ENCODE results near the gene TPPP3.

Gene TPPP3

GRCh38 chr16:67400901-67401300 lies 7.6 kb upstream of the TPPP3 start:
- H3K36me3 Mint-ChIP-seq = no peaks in the 10 kb centered on the region
- H3K4me1 Mint-ChIP-seq (ENCODE audit: low read depth) = no peaks in the 10 kb centered on the region
- H3K27me3 Mint-ChIP-seq = peaks cover 7% of the 10 kb centered on the region
- no peak overlapping the region for H3K27ac Mint-ChIP-seq
- no peak overlapping the region for H3K4me3 Mint-ChIP-seq
- H3K9me3 Mint-ChIP-seq (ENCODE audit: low read depth) = no peaks in the 10 kb centered on the region

- H3K27me3 Mint-ChIP-seq = peaks cover 9% of the 10 kb centered on the region
- no peaks in the 10 kb centered on the region for H3K36me3 Mint-ChIP-seq
- no peaks in the 10 kb centered on the region for H3K9me3 Mint-ChIP-seq (ENCODE audit: low read depth)
- H3K4me3 Mint-ChIP-seq = no peak overlapping the region
- no peaks in the 10 kb centered on the region for H3K4me1 Mint-ChIP-seq (ENCODE audit: low read depth)
- no peak overlapping the region for H3K27ac Mint-ChIP-seq
Measured at GRCh38 chr16:67399749-67400704, 6.7 kb upstream of the TPPP3 start.

- H3K4me1 Mint-ChIP-seq (ENCODE audit: low read depth) = peaks cover under 1% of the 10 kb centered on the region
- H3K27me3 Mint-ChIP-seq = peaks cover 9% of the 10 kb centered on the region
- no peak overlapping the region for H3K4me3 Mint-ChIP-seq
- no peak overlapping the region for H3K27ac Mint-ChIP-seq
- H3K36me3 Mint-ChIP-seq = no peaks in the 10 kb centered on the region
- H3K9me3 Mint-ChIP-seq (ENCODE audit: low read depth) = no peaks in the 10 kb centered on the region
Measured at GRCh38 chr16:67399218-67399733, 6.0 kb upstream of the TPPP3 start.

GRCh38 chr16:67398546-67399217 lies 5.4 kb upstream of the TPPP3 start:
- Mint-ChIP-seq H3K9me3 (ENCODE audit: low read depth) (no peaks in the 10 kb centered on the region), H3K4me3 (no peak overlapping the region), H3K36me3 (no peaks in the 10 kb centered on the region), H3K4me1 (ENCODE audit: low read depth) (peaks cover 4% of the 10 kb centered on the region), H3K27me3 (peaks cover 13% of the 10 kb centered on the region), H3K27ac (no peak overlapping the region)

GRCh38 chr16:67397812-67398545 lies 4.7 kb upstream of the TPPP3 start:
- H3K36me3 Mint-ChIP-seq = no peaks in the 10 kb centered on the region
- no peak overlapping the region for H3K27ac Mint-ChIP-seq
- H3K9me3 Mint-ChIP-seq (ENCODE audit: low read depth) = no peaks in the 10 kb centered on the region
- peaks cover 4% of the 10 kb centered on the region for H3K4me1 Mint-ChIP-seq (ENCODE audit: low read depth)
- peaks cover 11% of the 10 kb centered on the region for H3K27me3 Mint-ChIP-seq
- no peak overlapping the region for H3K4me3 Mint-ChIP-seq

- no peaks in the 10 kb centered on the region for H3K9me3 Mint-ChIP-seq (ENCODE audit: low read depth)
- no peak overlapping the region for H3K4me3 Mint-ChIP-seq
- no peaks in the 10 kb centered on the region for H3K36me3 Mint-ChIP-seq
- peaks cover 15% of the 10 kb centered on the region for H3K27me3 Mint-ChIP-seq
- H3K4me1 Mint-ChIP-seq (ENCODE audit: low read depth) = peaks cover 6% of the 10 kb centered on the region
- H3K27ac Mint-ChIP-seq = no peak overlapping the region
Measured at GRCh38 chr16:67397036-67397801, 3.9 kb upstream of the TPPP3 start.

GRCh38 chr16:67396159-67397035 lies 3.1 kb upstream of the TPPP3 start:
- Mint-ChIP-seq H3K27ac (no peak overlapping the region), H3K4me3 (no peak overlapping the region)

GRCh38 chr16:67395458-67396158 lies 2.3 kb upstream of the TPPP3 start:
- Mint-ChIP-seq H3K4me1 (ENCODE audit: low read depth) (peaks cover 6% of the 10 kb centered on the region), H3K27me3 (peaks cover 11% of the 10 kb centered on the region), H3K4me3 (peak overlapping the region; percentile 42), H3K9me3 (ENCODE audit: low read depth) (no peaks in the 10 kb centered on the region), H3K36me3 (no peaks in the 10 kb centered on the region), H3K27ac (no peak overlapping the region)

More at GRCh38 chr16:67396159-67397035, 3.1 kb upstream of the TPPP3 start:
- peaks cover 6% of the 10 kb centered on the region for H3K4me1 Mint-ChIP-seq (ENCODE audit: low read depth)
- H3K36me3 Mint-ChIP-seq = no peaks in the 10 kb centered on the region
- no peaks in the 10 kb centered on the region for H3K9me3 Mint-ChIP-seq (ENCODE audit: low read depth)
- peaks cover 11% of the 10 kb centered on the region for H3K27me3 Mint-ChIP-seq

- peak overlapping the region; percentile 42 for H3K4me3 Mint-ChIP-seq
- H3K27me3 Mint-ChIP-seq = peaks cover 11% of the 10 kb centered on the region
Measured at GRCh38 chr16:67395105-67395457, 1.8 kb upstream of the TPPP3 start.

GRCh38 chr16:67394155-67395104 lies 1.1 kb upstream of the TPPP3 start:
- Mint-ChIP-seq H3K36me3 (no peaks in the 10 kb centered on the region), H3K4me3 (peak overlapping the region; percentile 66), H3K27me3 (peaks cover 11% of the 10 kb centered on the region), H3K4me1 (ENCODE audit: low read depth) (peaks cover 6% of the 10 kb centered on the region), H3K27ac (no peak overlapping the region), H3K9me3 (ENCODE audit: low read depth) (no peaks in the 10 kb centered on the region)

More at GRCh38 chr16:67395105-67395457, 1.8 kb upstream of the TPPP3 start:
- H3K27ac Mint-ChIP-seq = no peak overlapping the region
- H3K9me3 Mint-ChIP-seq (ENCODE audit: low read depth) = no peaks in the 10 kb centered on the region
- H3K4me1 Mint-ChIP-seq (ENCODE audit: low read depth) = peaks cover 6% of the 10 kb centered on the region
- H3K36me3 Mint-ChIP-seq = no peaks in the 10 kb centered on the region

- H3K9me3 Mint-ChIP-seq (ENCODE audit: low read depth) = no peaks in the 10 kb centered on the region
- peak overlapping the region; percentile 66 for H3K4me3 Mint-ChIP-seq
- H3K27me3 Mint-ChIP-seq = peaks cover 11% of the 10 kb centered on the region
- peaks cover 6% of the 10 kb centered on the region for H3K4me1 Mint-ChIP-seq (ENCODE audit: low read depth)
- H3K36me3 Mint-ChIP-seq = no peaks in the 10 kb centered on the region
- no peak overlapping the region for H3K27ac Mint-ChIP-seq
Measured at GRCh38 chr16:67393788-67394154, 473 bp upstream of the TPPP3 start.

GRCh38 chr16:67392301-67393059 lies 818 bp downstream of the TPPP3 start:
- Mint-ChIP-seq H3K27ac (peak overlapping the region; percentile 8), H3K27me3 (peaks cover 11% of the 10 kb centered on the region), H3K4me1 (ENCODE audit: low read depth) (peaks cover 6% of the 10 kb centered on the region), H3K4me3 (no peak overlapping the region), H3K36me3 (no peaks in the 10 kb centered on the region), H3K9me3 (ENCODE audit: low read depth) (no peaks in the 10 kb centered on the region)

Data from activated naive CD8-positive, alpha-beta T cell (primary cell).